ENCODE data around the gene PRDM16. TPM values are rescaled to one million over a fixed set of nuclear protein-coding genes. Genes with fewer than 3 reads are reported as not detected.

Gene PRDM16
- total and polyA plus RNA-seq, 2 donors (not counting 1 experiment from before 2014, with no cell fraction given) = 0.03 to 0.12 TPM

GRCh38 chr1:3336641-3337630 is 267.9 kb downstream of the PRDM16 start:
- H3K27me3 ChIP-seq (replicated peaks in 1 of 4; ENCODE audit: control extremely low read depth in 1 of 4, control insufficient read depth in 3 of 4, insufficient read depth in 4 of 4, low read length in 3 of 4) = no peaks in the 10 kb centered on the region
- ChIA-PET CTCF (no interaction called here), POLR2A (no interaction called here)
- no peak overlapping the region for H2AFZ ChIP-seq (ENCODE audit: insufficient read depth, low read depth, low read length, poor library complexity, severe bottlenecking)
- TF ChIP-seq EZH2 (IDR thresholded peaks at IDR 0.05; ENCODE audit: borderline replicate concordance, insufficient read depth, low read depth, low read length, poor library complexity, severe bottlenecking) (no peak), CTCF (IDR thresholded peaks at IDR 0.05) (no peak)
- H3K4me3 ChIP-seq (ENCODE audit: control extremely low read depth in 1 of 5, extremely low read depth in 1 of 5, insufficient read depth in 1 of 5, low read depth in 2 of 5, low read length in 4 of 5) = no peak overlapping the region
- DNase-seq = no peak
- H3K36me3 ChIP-seq (replicated peaks in 1 of 2; ENCODE audit: control extremely low read depth in 1 of 2, control insufficient read depth in 1 of 2, extremely low read depth in 1 of 2, insufficient read depth in 2 of 2, low read length in 1 of 2) = no peaks in the 10 kb centered on the region
- intact Hi-C loops (cut with micrococcal nuclease) = no loop called here
- H3K9me3 Mint-ChIP-seq (ENCODE audit: insufficient read depth) = no peaks in the 10 kb centered on the region
- H3K27ac Mint-ChIP-seq = no peak overlapping the region
- H3K27ac ChIP-seq (ENCODE audit: low read length in 2 of 2) = no peak overlapping the region
- no peaks in the 10 kb centered on the region for H3K27me3 Mint-ChIP-seq
- 100% methylated on average over 6 of the region's 6 CpGs for WGBS (ENCODE audit: insufficient coverage)
- no peaks in the 10 kb centered on the region for H4K20me1 ChIP-seq (ENCODE audit: control insufficient read depth, insufficient read depth, low read length, poor library complexity, severe bottlenecking)
- H3K79me2 ChIP-seq (ENCODE audit: control insufficient read depth, insufficient read depth, low read length) = no peaks in the 10 kb centered on the region
- H3K9ac ChIP-seq (ENCODE audit: low read length) = no peak overlapping the region
- no peak for ATAC-seq (ENCODE audit: low read depth)
- H3K9me3 ChIP-seq (ENCODE audit: control extremely low read depth in 1 of 3, control insufficient read depth in 2 of 3, insufficient read depth in 1 of 3, low read length in 2 of 3) = peaks cover 0 to 38% (median 0%) of the 10 kb centered on the region in 3 donors
- H3K4me1 ChIP-seq (ENCODE audit: control insufficient read depth in 2 of 2, insufficient read depth in 2 of 2, low read length in 2 of 2) = no peaks in the 10 kb centered on the region
- no peak overlapping the region for H3K4me3 Mint-ChIP-seq
- no peak overlapping the region for H3K4me2 ChIP-seq (replicated peaks; ENCODE audit: low read depth, low read length, poor library complexity, severe bottlenecking)
- no peaks in the 10 kb centered on the region for H3K4me1 Mint-ChIP-seq
